ENCODE measurements around the gene CUEDC1.
"Not testable (repeated sequence)": the region's sequence is repeated elsewhere in the genome, so short reads cannot be mapped to it uniquely, and the experiment has no call there.

CUEDC1 gene

GRCh38 chr17:57985675-57985974 is 30.4 kb upstream of the CUEDC1 start:
- DNase-seq (ENCODE audit: low read depth) = no peak

GRCh38 chr17:57984936-57985674 is 29.9 kb upstream of the CUEDC1 start:
- DNase-seq (ENCODE audit: low read depth) = no peak

- no peak for DNase-seq (ENCODE audit: low read depth)
Measured at GRCh38 chr17:57984261-57984890, 29.2 kb upstream of the CUEDC1 start.

GRCh38 chr17:57983446-57983845 is 28.2 kb upstream of the CUEDC1 start:
- DNase-seq (ENCODE audit: low read depth) = no peak

- no peak for DNase-seq (ENCODE audit: low read depth)
Measured at GRCh38 chr17:57982452-57983170, 27.4 kb upstream of the CUEDC1 start.

GRCh38 chr17:57980522-57980921 is 25.3 kb upstream of the CUEDC1 start:
- DNase-seq (ENCODE audit: low read depth) = no peak

GRCh38 chr17:57979076-57979475 is 23.9 kb upstream of the CUEDC1 start:
- DNase-seq (ENCODE audit: low read depth) = no peak

GRCh38 chr17:57976594-57976993 is 21.4 kb upstream of the CUEDC1 start:
- DNase-seq (ENCODE audit: low read depth) = no peak

GRCh38 chr17:57975044-57975443 is 19.8 kb upstream of the CUEDC1 start:
- DNase-seq (ENCODE audit: low read depth) = no peak

GRCh38 chr17:57974053-57974824 is 19.0 kb upstream of the CUEDC1 start:
- not testable (repeated sequence) for DNase-seq (ENCODE audit: low read depth)

- DNase-seq (ENCODE audit: low read depth) = no peak
Measured at GRCh38 chr17:57972151-57972550, 16.9 kb upstream of the CUEDC1 start.

- no peak for DNase-seq (ENCODE audit: low read depth)
Measured at GRCh38 chr17:57971572-57971971, 16.4 kb upstream of the CUEDC1 start.

GRCh38 chr17:57970710-57971109 is 15.5 kb upstream of the CUEDC1 start:
- DNase-seq (ENCODE audit: low read depth) = no peak

- DNase-seq (ENCODE audit: low read depth) = no peak
Measured at GRCh38 chr17:57968456-57968855, 13.2 kb upstream of the CUEDC1 start.

- no peak for DNase-seq (ENCODE audit: low read depth)
Measured at GRCh38 chr17:57966875-57967274, 11.7 kb upstream of the CUEDC1 start.

- DNase-seq (ENCODE audit: low read depth) = no peak
Measured at GRCh38 chr17:57966246-57966645, 11.0 kb upstream of the CUEDC1 start.

GRCh38 chr17:57965521-57966160 is 10.4 kb upstream of the CUEDC1 start:
- DNase-seq (ENCODE audit: low read depth) = no peak

GRCh38 chr17:57963149-57963511 is 7.9 kb upstream of the CUEDC1 start:
- DNase-seq (ENCODE audit: low read depth) = no peak

GRCh38 chr17:57962279-57963148 is 7.3 kb upstream of the CUEDC1 start:
- DNase-seq (ENCODE audit: low read depth) = no peak

GRCh38 chr17:57959929-57960328 is 4.7 kb upstream of the CUEDC1 start:
- no peak for DNase-seq (ENCODE audit: low read depth)

GRCh38 chr17:57958391-57958790 is 3.2 kb upstream of the CUEDC1 start:
- not testable (repeated sequence) for DNase-seq (ENCODE audit: low read depth)

All from stimulated activated CD8-positive, alpha-beta memory T cell treated with anti-CD3 and anti-CD28 coated beads, Interleukin-4, amount 100 ng/mL, for 24 hours (primary cell).